Lower lobe of right lung (tissue), 2 donors: ENCODE measurements around the gene SNRPB2. TPM values are rescaled to one million over a fixed set of nuclear protein-coding genes. Genes with fewer than 3 reads are reported as not detected.

Experiments used
- ATAC-seq, 2 donors: fragments of 200-7000 bp; cut with Tn5 transposase; one replicate each; pipeline ENCODE4 v1.9.1; 2020 to 2022; ENCODE audit warnings: mild to moderate bottlenecking in 2 of 2, moderate library complexity in 2 of 2
- DNase-seq: peaks from one replicate; pipeline ENCODE4 v3.0.0-alpha.2; 2020
- H3K27ac ChIP-seq: fragments of 200-600 bp; one replicate; pipeline ENCODE4 v1.8.0; 2022
- H3K27me3 ChIP-seq: fragments of 200-600 bp; one replicate; pipeline ENCODE4 v1.8.0; 2022; ENCODE audit warnings: low read depth
- H3K36me3 ChIP-seq: fragments of 200-600 bp; one replicate; pipeline ENCODE4 v1.8.0; 2022; ENCODE audit warnings: mild to moderate bottlenecking
- H3K4me1 ChIP-seq: fragments of 200-600 bp; one replicate; pipeline ENCODE4 v1.8.0; 2022
- H3K4me3 ChIP-seq: fragments of 200-600 bp; one replicate; pipeline ENCODE4 v1.8.0; 2022; ENCODE audit warnings: mild to moderate bottlenecking
- H3K9me3 ChIP-seq: fragments of 200-600 bp; one replicate; pipeline ENCODE4 v1.8.0; 2022
- intact Hi-C: fragments of 100-400 bp; cut with DNase I; formaldehyde crosslinking; loops from one replicate; pipeline ENCODE4 v1.11.0; 2022
- long read RNA-seq: library from polyadenylated mRNA; unstranded; transcript quantifications from one replicate; pipeline ENCODE4 v2.0.0, GENCODE V29; 2021
- total RNA-seq: library from RNA; stranded (reverse); fragmentation: NEBNext Ultra II Directional; extraction: Animal tissue kit (Norgen Biotek cat#: 25700); gene quantifications from one replicate; pipeline ENCODE4 v1.2.1, GENCODE V29; 2021
- TF ChIP-seq, protein P1 (sequence below): fragments of 200-600 bp; IDR thresholded peaks from one replicate; pipeline ENCODE4 v1.8.0; 2022; ENCODE audit warnings: antibody characterized with exemption, mild to moderate bottlenecking
- donor health status: DM: no; HTN: yes; CAD: no; lungs with severe emphysema.

Gene SNRPB2
- 44.6 TPM for total RNA-seq
- long read RNA-seq, transcript SNRPB2-202 (7 exons, 1,588 nt): minor isoform, 11 of 57 reads
- long read RNA-seq, transcript SNRPB2-201 (7 exons, 2,452 nt): major isoform, 17 of 57 reads
- long read RNA-seq, partial matches to known transcripts: 28 of 57 reads
- long read RNA-seq, other reads (novel, unspliced or antisense): 1 of 57 reads

DNA sequence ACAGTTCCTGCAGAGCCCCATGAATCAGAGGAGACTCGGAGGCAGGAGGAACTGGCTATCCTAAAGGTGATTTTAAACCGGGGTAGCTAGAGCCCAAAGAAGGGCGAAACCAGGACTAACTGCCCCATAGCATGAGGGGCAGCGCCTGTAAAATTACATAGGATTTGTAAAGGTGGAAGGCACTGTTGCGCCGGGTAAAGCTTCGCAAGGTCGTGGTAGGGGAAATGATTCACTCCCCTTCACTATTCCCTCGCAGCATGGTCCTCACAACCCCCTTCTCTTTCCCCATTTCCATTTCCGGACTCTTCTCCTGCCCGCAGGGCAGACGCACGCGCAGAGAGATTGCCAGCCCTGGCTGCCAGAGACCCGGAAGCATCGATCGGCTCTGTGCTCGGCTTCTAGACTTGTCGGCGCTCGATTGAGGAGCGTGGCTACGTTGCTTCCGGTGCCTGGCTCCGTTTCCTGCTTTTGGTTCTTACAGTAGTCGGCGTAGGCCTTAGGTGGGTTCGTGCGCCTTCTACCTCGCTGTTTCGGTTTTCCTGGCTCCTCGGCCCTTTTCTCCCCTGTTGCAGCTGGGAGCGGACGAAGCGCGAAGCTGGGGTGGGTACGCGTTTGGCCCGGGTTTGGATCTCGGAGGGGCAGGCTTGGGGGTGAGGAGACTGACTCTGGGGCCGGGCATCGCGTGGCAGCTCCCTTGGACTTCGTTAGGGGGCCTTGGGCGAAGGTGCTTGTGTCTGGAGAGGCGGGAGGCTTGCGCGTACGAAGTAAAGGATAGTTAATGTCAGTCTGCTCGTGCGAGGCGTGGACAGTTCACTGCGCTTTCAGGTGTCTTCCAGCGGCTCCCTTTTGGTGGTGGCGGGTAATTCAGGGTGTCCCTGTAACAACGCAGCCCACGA is at the start of gene SNRPB2:
Gene SNRPB2 (plus strand): TSS at position 462 of the 896 bp plus-strand sequence. CDS start 1,677 bp downstream, outside the sequence.
- peak within 1 kb of the TSS; percentile 86 for H3K27ac ChIP-seq
- peaks cover 15% of the 10 kb centered on the region for H3K27me3 ChIP-seq
- H3K4me1 ChIP-seq: peaks cover 12% of the 10 kb centered on the region
- peaks cover 30% of the 10 kb centered on the region for H3K36me3 ChIP-seq
- ATAC-seq: peak; percentile 99
- no peaks in the 10 kb centered on the region for H3K9me3 ChIP-seq
- TF ChIP-seq, protein P1, sequence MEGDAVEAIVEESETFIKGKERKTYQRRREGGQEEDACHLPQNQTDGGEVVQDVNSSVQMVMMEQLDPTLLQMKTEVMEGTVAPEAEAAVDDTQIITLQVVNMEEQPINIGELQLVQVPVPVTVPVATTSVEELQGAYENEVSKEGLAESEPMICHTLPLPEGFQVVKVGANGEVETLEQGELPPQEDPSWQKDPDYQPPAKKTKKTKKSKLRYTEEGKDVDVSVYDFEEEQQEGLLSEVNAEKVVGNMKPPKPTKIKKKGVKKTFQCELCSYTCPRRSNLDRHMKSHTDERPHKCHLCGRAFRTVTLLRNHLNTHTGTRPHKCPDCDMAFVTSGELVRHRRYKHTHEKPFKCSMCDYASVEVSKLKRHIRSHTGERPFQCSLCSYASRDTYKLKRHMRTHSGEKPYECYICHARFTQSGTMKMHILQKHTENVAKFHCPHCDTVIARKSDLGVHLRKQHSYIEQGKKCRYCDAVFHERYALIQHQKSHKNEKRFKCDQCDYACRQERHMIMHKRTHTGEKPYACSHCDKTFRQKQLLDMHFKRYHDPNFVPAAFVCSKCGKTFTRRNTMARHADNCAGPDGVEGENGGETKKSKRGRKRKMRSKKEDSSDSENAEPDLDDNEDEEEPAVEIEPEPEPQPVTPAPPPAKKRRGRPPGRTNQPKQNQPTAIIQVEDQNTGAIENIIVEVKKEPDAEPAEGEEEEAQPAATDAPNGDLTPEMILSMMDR: no peak
- peak; percentile 97 for DNase-seq
- intact Hi-C loops: no loop called here
- H3K4me3 ChIP-seq: peak within 1 kb of the TSS; percentile 90

DNA sequence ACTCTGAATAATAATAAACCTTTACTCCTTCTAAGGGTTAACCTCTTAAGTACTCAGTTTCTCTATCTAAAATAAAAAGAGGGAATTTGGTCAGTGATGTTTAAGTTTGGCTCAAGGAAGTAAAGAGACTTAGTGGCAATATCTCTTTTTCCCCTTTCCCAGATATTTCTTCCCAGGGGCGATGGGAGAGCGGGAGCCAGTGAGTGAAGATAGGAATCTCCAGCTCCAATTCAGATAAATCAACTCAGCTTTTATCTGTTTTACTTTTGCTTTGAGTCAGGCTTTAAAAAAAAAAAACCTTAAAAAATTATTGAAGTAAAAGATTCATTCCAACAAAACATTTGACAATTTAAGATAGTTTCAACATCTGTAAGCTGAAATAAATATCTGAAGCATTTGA is 45.4 kb upstream of the SNRPB2 start:
- H3K36me3 ChIP-seq: no peaks in the 10 kb centered on the region

DNA sequence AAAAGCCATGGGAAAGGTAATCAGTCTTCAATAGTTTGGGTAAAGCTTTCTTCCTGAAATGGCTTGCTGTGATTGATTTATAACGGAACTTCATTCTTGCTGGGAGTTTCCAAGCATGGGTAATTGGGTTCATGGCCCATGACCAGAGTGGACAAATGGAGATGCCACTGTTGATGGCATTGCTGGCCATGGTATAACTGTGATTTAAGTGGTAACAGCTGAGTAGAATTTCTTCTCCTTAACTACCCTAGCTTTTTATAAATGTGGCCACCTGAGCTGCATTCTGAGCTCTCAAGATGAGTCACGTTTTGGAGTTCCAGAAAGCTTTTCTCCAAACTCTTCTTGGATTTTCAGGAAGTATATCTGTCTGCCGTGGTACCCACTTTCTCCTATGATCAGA is 39.9 kb upstream of the SNRPB2 start:
- Histone ChIP-seq H3K9me3 (no peaks in the 10 kb centered on the region), H3K27ac (no peak overlapping the region), H3K4me3 (no peak overlapping the region), H3K36me3 (no peaks in the 10 kb centered on the region), H3K4me1 (no peaks in the 10 kb centered on the region), H3K27me3 (no peaks in the 10 kb centered on the region)
- TF ChIP-seq, protein P1: no peak
- DNase-seq (no peak), ATAC-seq (no peak)
- intact Hi-C loops: no loop called here

More for the DNA sequence above, 45.4 kb upstream of the SNRPB2 start:
- no peak overlapping the region for H3K4me3 ChIP-seq
- no peak overlapping the region for H3K27ac ChIP-seq
- intact Hi-C loops: no loop called here
- no peaks in the 10 kb centered on the region for H3K27me3 ChIP-seq
- H3K4me1 ChIP-seq: no peaks in the 10 kb centered on the region
- ATAC-seq: no peak
- TF ChIP-seq, protein P1: no peak
- no peaks in the 10 kb centered on the region for H3K9me3 ChIP-seq
- no peak for DNase-seq

DNA sequence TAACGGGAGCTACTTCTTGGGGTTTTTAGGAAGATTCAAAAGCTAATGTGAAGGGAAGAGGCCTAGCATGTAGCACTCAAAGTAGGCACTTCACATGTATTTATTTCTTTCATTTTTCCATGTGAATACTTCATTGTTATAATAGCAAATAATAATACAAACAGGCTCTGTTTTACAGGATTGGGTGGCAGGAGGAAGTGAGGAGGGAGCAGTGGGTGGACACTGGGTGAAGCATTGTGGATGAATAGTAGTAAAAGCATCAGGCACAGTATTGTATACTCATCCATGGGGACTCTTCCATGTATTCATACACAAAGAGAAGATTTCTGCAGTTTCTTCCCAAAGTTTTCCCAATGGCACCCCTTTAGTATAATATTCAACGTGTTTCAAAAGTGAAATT is 38.4 kb upstream of the SNRPB2 start:
- ATAC-seq (no peak), DNase-seq (no peak)
- H3K4me3 ChIP-seq: no peak overlapping the region
- H3K4me1 ChIP-seq: no peaks in the 10 kb centered on the region
- H3K27ac ChIP-seq: no peak overlapping the region
- TF ChIP-seq, protein P1: no peak
- no peaks in the 10 kb centered on the region for H3K27me3 ChIP-seq
- no peaks in the 10 kb centered on the region for H3K36me3 ChIP-seq
- intact Hi-C loops: no loop called here
- H3K9me3 ChIP-seq: no peaks in the 10 kb centered on the region

DNA sequence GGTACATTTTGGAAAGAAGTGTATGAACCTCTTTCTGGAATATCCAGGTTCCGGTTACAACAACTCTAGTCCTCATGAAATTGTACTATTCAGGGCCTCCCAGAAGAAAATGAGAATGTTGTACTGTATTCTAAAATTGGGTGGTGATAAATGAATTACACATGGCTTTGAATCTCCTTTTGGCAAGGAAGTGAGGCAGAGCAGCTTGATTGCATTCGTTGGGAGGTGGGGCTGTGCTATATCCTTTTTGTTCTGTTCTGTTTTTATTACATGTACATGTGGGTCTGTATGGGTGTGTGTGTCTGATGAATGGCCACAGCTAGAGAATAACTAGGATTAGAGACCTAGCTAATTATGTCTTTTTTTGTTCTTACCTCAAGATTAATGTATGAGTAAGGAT is 37.8 kb upstream of the SNRPB2 start:
- ATAC-seq (no peak), DNase-seq (no peak)
- peaks cover 4% of the 10 kb centered on the region for H3K27me3 ChIP-seq
- no peaks in the 10 kb centered on the region for H3K36me3 ChIP-seq
- TF ChIP-seq, protein P1: no peak
- intact Hi-C loops: no loop called here
- H3K4me3 ChIP-seq: no peak overlapping the region
- H3K4me1 ChIP-seq: no peaks in the 10 kb centered on the region
- no peaks in the 10 kb centered on the region for H3K9me3 ChIP-seq
- H3K27ac ChIP-seq: no peak overlapping the region
